HepG2 (cell line): Measurements from ENCODE around the gene IGF2. TPM values are rescaled to one million over a fixed set of nuclear protein-coding genes. Genes with fewer than 3 reads are reported as not detected.
A peak's percentile ranks its signal among the peaks of the same experiment; 100 is the strongest.

ENCODE experiments used
- ATAD3A ChIP-seq: sonication (generic); formaldehyde crosslinking; IDR thresholded peaks from 2 replicates; pipeline ENCODE4 v1.4.0; 2020; ENCODE audit warnings: missing genetic modification reagents
- CTCF ChIP-seq: sonication (generic); formaldehyde crosslinking; IDR thresholded peaks from 2 replicates; pipeline ENCODE4 v1.5.0; 2020; ENCODE audit warnings: mild to moderate bottlenecking, missing genetic modification reagents, moderate library complexity
- HMG20A ChIP-seq: IDR thresholded peaks from 2 replicates; pipeline ENCODE4 v1.6.1; 2016; ENCODE audit warnings: borderline replicate concordance
- HMGXB4 ChIP-seq, 2 experiments: sonication (generic) in 1 of 2; formaldehyde crosslinking in 1 of 2; IDR thresholded peaks; 2 replicates each; pipeline versions ENCODE4 v1.4.0 to v1.6.1; 2018 to 2020; ENCODE audit warnings: missing genetic modification reagents in 2 of 2, borderline replicate concordance in 1 of 2, low read depth in 1 of 2, mild to moderate bottlenecking in 1 of 2, missing biosample characterization in 1 of 2
- PCBP1 ChIP-seq: fragments of 200-400 bp; formaldehyde crosslinking; IDR thresholded peaks from 2 replicates; pipeline ENCODE4 v1.6.1; 2017; ENCODE audit warnings: mild to moderate bottlenecking, low read depth, low read length, borderline replicate concordance
- POGZ ChIP-seq: sonication (generic); formaldehyde crosslinking; IDR thresholded peaks from 2 replicates; pipeline ENCODE4 v1.4.0; 2020; ENCODE audit warnings: mild to moderate bottlenecking, missing genetic modification reagents
- RAD21 ChIP-seq: fragments of 450-650 bp; formaldehyde crosslinking; IDR thresholded peaks from 2 replicates; pipeline ENCODE4 v1.5.0; 2020; ENCODE audit warnings: mild to moderate bottlenecking
- RNF2 ChIP-seq: fragments of 450-650 bp; conservative IDR thresholded peaks from 2 replicates; pipeline ENCODE4 v1.6.1; 2016; ENCODE audit warnings: low read depth
- SP2 ChIP-seq: sonication (generic); formaldehyde crosslinking; IDR thresholded peaks from 2 replicates; pipeline ENCODE4 v1.5.1; 2020; ENCODE audit warnings: mild to moderate bottlenecking, missing genetic modification reagents
- STAG1 ChIP-seq: sonication (generic); formaldehyde crosslinking; IDR thresholded peaks from 2 replicates; pipeline ENCODE4 v1.4.0; 2020; ENCODE audit warnings: missing genetic modification reagents
- SUZ12 ChIP-seq: fragments of 150-350 bp; IDR thresholded peaks from 2 replicates; pipeline ENCODE4 v1.6.1; 2014; ENCODE audit warnings: low read depth, low read length
- ZFP36 ChIP-seq: fragments of 150-350 bp; IDR thresholded peaks from 2 replicates; pipeline ENCODE4 v1.6.1; 2018; ENCODE audit warnings: borderline replicate concordance, low read length, low read depth; ENCODE audit not compliant: partially characterized antibody
- ZKSCAN8 ChIP-seq: IDR thresholded peaks from 2 replicates; pipeline ENCODE4 v1.6.1; 2016; ENCODE audit warnings: borderline replicate concordance, missing genetic modification reagents, missing compliant biosample characterization
- ZNF281 ChIP-seq: sonication (generic); formaldehyde crosslinking; IDR thresholded peaks from 2 replicates; pipeline ENCODE4 v1.4.0; 2020; ENCODE audit warnings: missing genetic modification reagents, borderline replicate concordance
- ZNF576 ChIP-seq: sonication (generic); formaldehyde crosslinking; IDR thresholded peaks from 2 replicates; pipeline ENCODE4 v1.4.0; 2020; ENCODE audit warnings: mild to moderate bottlenecking, missing genetic modification reagents
- ZNF773 ChIP-seq: sonication (generic); formaldehyde crosslinking; IDR thresholded peaks from 2 replicates; pipeline ENCODE4 v1.4.0; 2020; ENCODE audit warnings: missing genetic modification reagents, borderline replicate concordance
- ZNF790 ChIP-seq: sonication (generic); formaldehyde crosslinking; IDR thresholded peaks from 2 replicates; pipeline ENCODE4 v1.8.0; 2022; ENCODE audit warnings: missing genetic modification reagents, mild to moderate bottlenecking, borderline replicate concordance
- ZNF800 ChIP-seq: sonication (generic); formaldehyde crosslinking; IDR thresholded peaks from 2 replicates; pipeline ENCODE4 v1.4.0; 2020; ENCODE audit warnings: missing genetic modification reagents
- ZSCAN25 ChIP-seq: sonication (generic); formaldehyde crosslinking; IDR thresholded peaks from 2 replicates; pipeline ENCODE4 v1.8.0; 2022; ENCODE audit warnings: mild to moderate bottlenecking, missing genetic modification reagents
- polyA plus RNA-seq, 8 experiments: library from polyadenylated mRNA; depleted of rRNA in 3 of 8; stranded (reverse) in 7 of 8; unstranded in 1 of 8; fragments of >200 nt; fragmentation: Illumina TruSeq in 4 of 8; extraction: Trizol in 4 of 8; gene quantifications; 2 replicates each; pipeline versions ENCODE4 v1.2.1 to v1.2.3, GENCODE V29; 2011 to 2016; ENCODE audit warnings: low read depth in 4 of 8, missing spikeins in 1 of 8, mixed read lengths in 1 of 8; ENCODE audit not compliant: insufficient read depth in 1 of 8
- total RNA-seq, 5 experiments: library from RNA; depleted of rRNA; stranded (reverse); fragments of >200 nt; fragmentation: Illumina TruSeq; extraction: Trizol; gene quantifications; 2 replicates each; pipeline ENCODE4 v1.2.3, GENCODE V29; 2016; ENCODE audit warnings: low read depth in 1 of 5

The IGF2 gene
- total and polyA plus RNA-seq, 2 of the 13 experiments (the other 11 are each of a cell fraction or from before 2014, with no cell fraction given): 79.1 to 254 TPM

GRCh38 chr11:2166091-2166851 is 27.1 kb upstream of the IGF2 start (continued):
- TF ChIP-seq ZNF800 (CRISPR knock-in tag) (no peak), ZKSCAN8 (CRISPR knock-in tag) (no peak), CTCF (CRISPR knock-in tag) (peak; percentile 81), RNF2 (no peak), RAD21 (CRISPR knock-in tag) (peak; percentile 60; the same call in 1 of the 2 replicates), HMG20A (CRISPR knock-in tag) (no peak), SUZ12 (no peak), ZNF576 (no peak), PCBP1 (0 out of 2 replicates have a peak, but pooled peaks have one; percentile 35), STAG1 (CRISPR knock-in tag) (peak; percentile 64), ZNF773 (no peak), POGZ (CRISPR knock-in tag) (no peak), ZFP36 (peak; percentile 98), HMGXB4 (CRISPR knock-in tag; IDR thresholded peaks at IDR 0.05; ENCODE audit: borderline replicate concordance in 1 of 2, low read depth in 1 of 2) (no peak), SP2 (CRISPR knock-in tag) (no peak), ZNF790 (CRISPR knock-in tag) (no peak), ZSCAN25 (CRISPR knock-in tag) (no peak), ATAD3A (CRISPR knock-in tag) (no peak), ZNF281 (CRISPR knock-in tag) (no peak)
